HEK293 (cell line): Measurements from ENCODE around the gene SLC18A3.

Experiments
- CTCF ChIA-PET: fragments of 350-600 bp; formaldehyde crosslinking; extraction: SDS; loops from one replicate; lab custom pipeline; 2021; ENCODE audit warnings: antibody characterized with exemption; lab: Yijun Ruan, JAX
- POLR2A ChIA-PET: fragments of 300-600 bp; formaldehyde crosslinking; extraction: SDS; loops from one replicate; lab custom pipeline; 2020; ENCODE audit warnings: antibody characterized with exemption, inconsistent platforms; lab: Yijun Ruan, JAX
- H3K27ac ChIP-seq: fragments of 200-500 bp; sonication (Bioruptor generic); 2 replicates; pipeline ENCODE4 v1.5.1; 2014; ENCODE audit warnings: low read depth, low read length, control low read depth, inconsistent platforms; ENCODE audit errors: extremely low read depth
- H3K36me3 ChIP-seq, 2 experiments: fragments of 200-500 bp in 1 of 2; sonication (Bioruptor generic) in 1 of 2; 1 replicate in 1 of 2; 2 replicates in 1 of 2; pipeline ENCODE4 v1.5.1; 2014 to 2017; ENCODE audit warnings: inconsistent platforms in 2 of 2, low read length in 2 of 2; ENCODE audit not compliant: control insufficient read depth in 2 of 2, insufficient read depth in 1 of 2
- H3K4me1 ChIP-seq: fragments of 200-500 bp; sonication (Bioruptor generic); 2 replicates; pipeline ENCODE4 v1.5.1; 2014; ENCODE audit warnings: mild to moderate bottlenecking, low read length, inconsistent platforms; ENCODE audit not compliant: control insufficient read depth, insufficient read depth
- H3K4me3 ChIP-seq: 2 replicates; pipeline ENCODE4 v1.5.1; 2011; ENCODE audit warnings: low read depth, mild to moderate bottlenecking, control low read depth, low read length, moderate library complexity
- H3K9me3 ChIP-seq: fragments of 200-500 bp; sonication (Bioruptor generic); 2 replicates; pipeline ENCODE4 v1.5.1; 2014; ENCODE audit warnings: low read depth, low read length, inconsistent platforms; ENCODE audit not compliant: control insufficient read depth, insufficient read depth
- GLIS1 ChIP-seq: fragments of 450-650 bp; formaldehyde crosslinking; IDR thresholded peaks from 2 replicates; pipeline ENCODE4 v1.5.1; 2016; ENCODE audit warnings: missing biosample characterization, missing genetic modification characterization
- RBAK ChIP-seq: fragments of 450-650 bp; formaldehyde crosslinking; IDR thresholded peaks from 2 replicates; pipeline ENCODE4 v1.5.1; 2016; ENCODE audit warnings: missing biosample characterization, missing genetic modification characterization
- SCRT2 ChIP-seq: fragments of 450-650 bp; formaldehyde crosslinking; IDR thresholded peaks from 2 replicates; pipeline ENCODE4 v1.5.1; 2016; ENCODE audit warnings: missing biosample characterization, missing genetic modification characterization
- ZNF140 ChIP-seq: fragments of 450-650 bp; formaldehyde crosslinking; IDR thresholded peaks from 2 replicates; pipeline ENCODE4 v1.5.1; 2016; ENCODE audit warnings: missing biosample characterization, missing genetic modification characterization
- ZNF18 ChIP-seq: fragments of 450-650 bp; formaldehyde crosslinking; IDR thresholded peaks from 2 replicates; pipeline ENCODE4 v1.5.1; 2016; ENCODE audit warnings: missing biosample characterization, missing genetic modification characterization
- ZNF239 ChIP-seq: fragments of 450-650 bp; formaldehyde crosslinking; IDR thresholded peaks from 2 replicates; pipeline ENCODE4 v1.5.1; 2016; ENCODE audit warnings: missing biosample characterization, missing genetic modification characterization
- ZNF280D ChIP-seq: fragments of 450-650 bp; formaldehyde crosslinking; IDR thresholded peaks from 2 replicates; pipeline ENCODE4 v1.5.1; 2016; ENCODE audit warnings: missing biosample characterization, missing genetic modification characterization
- ZNF350 ChIP-seq: fragments of 450-650 bp; formaldehyde crosslinking; IDR thresholded peaks from 2 replicates; pipeline ENCODE4 v1.5.0; 2017; ENCODE audit warnings: missing biosample characterization, mild to moderate bottlenecking, missing genetic modification characterization
- ZNF37A ChIP-seq: fragments of 450-650 bp; IDR thresholded peaks from 2 replicates; pipeline ENCODE4 v1.5.1; 2018; ENCODE audit warnings: missing biosample characterization, missing genetic modification characterization
- ZNF518A ChIP-seq: fragments of 450-650 bp; formaldehyde crosslinking; conservative IDR thresholded peaks from 2 replicates; pipeline ENCODE4 v1.5.1; 2016; ENCODE audit warnings: low read depth, missing biosample characterization, missing genetic modification characterization
- ZNF585B ChIP-seq: fragments of 450-650 bp; formaldehyde crosslinking; IDR thresholded peaks from 2 replicates; pipeline ENCODE4 v1.5.1; 2016; ENCODE audit warnings: missing biosample characterization, missing genetic modification characterization
- ZNF626 ChIP-seq: fragments of 450-650 bp; sonication (Bioruptor Pico); formaldehyde crosslinking; IDR thresholded peaks from 2 replicates; pipeline ENCODE4 v1.5.1; 2018; ENCODE audit warnings: missing biosample characterization, missing genetic modification characterization, inconsistent platforms
- ZNF707 ChIP-seq: fragments of 450-650 bp; formaldehyde crosslinking; IDR thresholded peaks from 2 replicates; pipeline ENCODE4 v1.5.1; 2016; ENCODE audit warnings: missing biosample characterization, missing genetic modification characterization
- ZNF843 ChIP-seq: fragments of 450-650 bp; formaldehyde crosslinking; IDR thresholded peaks from 2 replicates; pipeline ENCODE4 v1.5.1; 2016; ENCODE audit warnings: missing biosample characterization, missing genetic modification characterization

SLC18A3 gene

GRCh38 chr10:49596493-49596809 is 13.7 kb upstream of the SLC18A3 start:
- ChIA-PET POLR2A (no interaction called here), CTCF (interaction anchor here (4.1 kb wide), 1 partner anchor 627 kb away, joined by 35 read pairs; no protein-coding TSS in a partner anchor)
- Histone ChIP-seq H3K27ac (no peak overlapping the region), H3K9me3 (no peaks in the 10 kb centered on the region), H3K4me1 (no peaks in the 10 kb centered on the region), H3K4me3 (no peak overlapping the region), H3K36me3 (no peaks in the 10 kb centered on the region)
- TF ChIP-seq ZNF140 (tag by site-specific recombination) (no peak), ZNF843 (no peak), ZNF518A (tag by site-specific recombination) (no peak)

GRCh38 chr10:49596836-49597235 is 13.3 kb upstream of the SLC18A3 start:
- POLR2A ChIA-PET = no interaction called here

More at GRCh38 chr10:49596836-49597235, 13.3 kb upstream of the SLC18A3 start:
- H3K4me3 ChIP-seq = no peak overlapping the region
- H3K27ac ChIP-seq = no peak overlapping the region
- H3K4me1 ChIP-seq = no peaks in the 10 kb centered on the region
- H3K36me3 ChIP-seq = no peaks in the 10 kb centered on the region
- TF ChIP-seq SCRT2 (tag by site-specific recombination) (no peak), ZNF707 (tag by site-specific recombination) (no peak), ZNF350 (tag by site-specific recombination) (no peak), ZNF626 (tag by site-specific recombination) (no peak), RBAK (no peak), ZNF585B (no peak), ZNF280D (no peak), GLIS1 (tag by site-specific recombination) (no peak), ZNF18 (no peak), ZNF239 (tag by site-specific recombination) (no peak), ZNF37A (tag by site-specific recombination) (no peak)
- TF ChIP-seq, all 188 proteins: peak for 0
- CTCF ChIA-PET = no interaction called here
- H3K9me3 ChIP-seq = no peaks in the 10 kb centered on the region
